HepG2 (cell line): ENCODE data around the gene ZNF846. TPM values are rescaled to one million over a fixed set of nuclear protein-coding genes. Genes with fewer than 3 reads are reported as not detected.
A peak's percentile ranks its signal among the peaks of the same experiment; 100 is the strongest.

ENCODE experiments used
- BRF2 ChIP-seq: sonication (generic); formaldehyde crosslinking; IDR thresholded peaks from 2 replicates; pipeline ENCODE4 v1.8.1; 2022; ENCODE audit warnings: mild to moderate bottlenecking, missing genetic modification reagents
- KAT7 ChIP-seq: IDR thresholded peaks from 2 replicates; pipeline ENCODE4 v1.6.1; 2018; ENCODE audit warnings: borderline replicate concordance, missing compliant biosample characterization
- MAZ ChIP-seq, 2 experiments: sonication (generic) in 1 of 2; formaldehyde crosslinking in 1 of 2; IDR thresholded peaks; 2 replicates each; pipeline versions ENCODE4 v1.5.0 to v1.6.1; 2012 to 2020; ENCODE audit warnings: low read depth in 2 of 2, mild to moderate bottlenecking in 2 of 2, borderline replicate concordance in 1 of 2, improper control_type of control experiment in 1 of 2, low read length in 1 of 2, missing genetic modification reagents in 1 of 2, moderate library complexity in 1 of 2
- MTF2 ChIP-seq: sonication (generic); formaldehyde crosslinking; IDR thresholded peaks from 2 replicates; pipeline ENCODE4 v1.5.0; 2020; ENCODE audit warnings: missing genetic modification reagents, borderline replicate concordance
- TFDP1 ChIP-seq: IDR thresholded peaks from 2 replicates; pipeline ENCODE4 v1.6.1; 2016; ENCODE audit warnings: missing compliant biosample characterization, missing genetic modification reagents, borderline replicate concordance
- ZFAT ChIP-seq: sonication (generic); formaldehyde crosslinking; conservative IDR thresholded peaks from 2 replicates; pipeline ENCODE4 v1.8.1; 2023; ENCODE audit warnings: missing genetic modification reagents, inconsistent platforms
- ZGPAT ChIP-seq: IDR thresholded peaks from 2 replicates; pipeline ENCODE4 v1.6.1; 2016; ENCODE audit warnings: mild to moderate bottlenecking
- ZKSCAN8 ChIP-seq: IDR thresholded peaks from 2 replicates; pipeline ENCODE4 v1.6.1; 2016; ENCODE audit warnings: borderline replicate concordance, missing genetic modification reagents, missing compliant biosample characterization
- ZNF275 ChIP-seq: sonication (generic); formaldehyde crosslinking; IDR thresholded peaks from 2 replicates; pipeline ENCODE4 v1.8.0; 2022; ENCODE audit warnings: missing genetic modification reagents, mild to moderate bottlenecking, inconsistent platforms, borderline replicate concordance
- ZNF639 ChIP-seq: conservative IDR thresholded peaks from 2 replicates; pipeline ENCODE4 v1.6.1; 2018; ENCODE audit warnings: missing genetic modification reagents
- ZNF687 ChIP-seq: sonication (generic); formaldehyde crosslinking; IDR thresholded peaks from 2 replicates; pipeline ENCODE4 v1.5.1; 2020; ENCODE audit warnings: mild to moderate bottlenecking, missing genetic modification reagents, moderate library complexity
- polyA plus RNA-seq, 8 experiments: library from polyadenylated mRNA; depleted of rRNA in 3 of 8; stranded (reverse) in 7 of 8; unstranded in 1 of 8; fragments of >200 nt; fragmentation: Illumina TruSeq in 4 of 8; extraction: Trizol in 4 of 8; gene quantifications; 2 replicates each; pipeline versions ENCODE4 v1.2.1 to v1.2.3, GENCODE V29; 2011 to 2016; ENCODE audit warnings: low read depth in 4 of 8, missing spikeins in 1 of 8, mixed read lengths in 1 of 8; ENCODE audit not compliant: insufficient read depth in 1 of 8
- total RNA-seq, 5 experiments: library from RNA; depleted of rRNA; stranded (reverse); fragments of >200 nt; fragmentation: Illumina TruSeq; extraction: Trizol; gene quantifications; 2 replicates each; pipeline ENCODE4 v1.2.3, GENCODE V29; 2016; ENCODE audit warnings: low read depth in 1 of 5

Gene ZNF846
- total and polyA plus RNA-seq, 2 of the 13 experiments (the other 11 are each of a cell fraction or from before 2014, with no cell fraction given), result 4.8 to 5.4 TPM

GRCh38 chr19:9768175-9769112 lies at the start of gene ZNF846 (continued):
- TF ChIP-seq ZNF687 (CRISPR knock-in tag) (peak; percentile 96), BRF2 (CRISPR knock-in tag) (no peak), MTF2 (CRISPR knock-in tag) (no peak), ZFAT (CRISPR knock-in tag) (no peak), ZNF639 (CRISPR knock-in tag) (peak; percentile 83; the same call in 1 of the 2 replicates), TFDP1 (CRISPR knock-in tag) (peak; percentile 81), MAZ (IDR thresholded peaks at IDR 0.05; ENCODE audit: borderline replicate concordance, low read depth, low read length) (peak; percentile 56; the same call in 1 of the 2 replicates), MAZ (CRISPR knock-in tag; IDR thresholded peaks at IDR 0.05; ENCODE audit: low read depth) (peak; percentile 97), KAT7 (CRISPR knock-in tag) (peak; percentile 93), ZKSCAN8 (CRISPR knock-in tag) (peak; percentile 77; the same call in 1 of the 2 replicates), ZGPAT (peak; percentile 96), ZNF275 (CRISPR knock-in tag) (peak; percentile 75; the same call in 1 of the 2 replicates)
